Gastroesophageal sphincter (tissue), 4 donors: ENCODE data around the gene CDKAL1. TPM values are rescaled to one million over a fixed set of nuclear protein-coding genes. Genes with fewer than 3 reads are reported as not detected.

Source experiments
- ATAC-seq: fragments of 150-250 bp; one replicate; pipeline ENCODE4 v1.9.1; 2016; ENCODE audit warnings: mild to moderate bottlenecking, moderate library complexity
- H3K27ac ChIP-seq, 4 donors: fragments of 200-600 bp; sonication (generic) in 3 of 4; 1 replicate in 3 of 4; 2 replicates in 1 of 4; pipeline ENCODE4 v1.5.1; 2016 to 2019
- H3K27me3 ChIP-seq: fragments of 200-600 bp; sonication (generic); one replicate; pipeline ENCODE4 v1.5.1; 2019
- H3K36me3 ChIP-seq, 2 donors: fragments of 200-600 bp; sonication (generic); one replicate each; pipeline ENCODE4 v1.5.1; 2019; ENCODE audit warnings: control low read depth in 1 of 2
- H3K4me1 ChIP-seq, 3 donors: fragments of 200-600 bp; sonication (generic); 1 replicate in 2 of 3; 2 replicates in 1 of 3; pipeline ENCODE4 v1.5.1; 2016 to 2019; ENCODE audit warnings: control low read depth in 2 of 3
- H3K4me3 ChIP-seq, 2 donors: fragments of 200-600 bp; sonication (generic); one replicate each; pipeline ENCODE4 v1.5.1; 2019; ENCODE audit warnings: mild to moderate bottlenecking in 1 of 2, moderate library complexity in 1 of 2
- H3K9me3 ChIP-seq, 3 donors: fragments of 200-600 bp; sonication (generic); one replicate each; pipeline ENCODE4 v1.5.1; 2017 to 2019; ENCODE audit warnings: control low read depth in 2 of 3
- CTCF ChIP-seq, 4 experiments: fragments of 200-600 bp in 2 of 4; fragments of 450-650 bp in 2 of 4; sonication (generic) in 1 of 4; IDR thresholded peaks; one replicate each; pipeline ENCODE4 v1.5.1; 2017 to 2019; ENCODE audit warnings: antibody characterized with exemption in 4 of 4, mild to moderate bottlenecking in 2 of 4, moderate library complexity in 2 of 4
- EP300 ChIP-seq: sonication (generic); formaldehyde crosslinking; IDR thresholded peaks from one replicate; pipeline ENCODE4 v1.6.1; 2017; ENCODE audit warnings: antibody characterized with exemption, mild to moderate bottlenecking
- POLR2A ChIP-seq, 2 donors: fragments of 450-650 bp; IDR thresholded peaks; one replicate each; pipeline ENCODE4 v1.6.1; 2017; ENCODE audit warnings: antibody characterized with exemption in 2 of 2, mild to moderate bottlenecking in 2 of 2, moderate library complexity in 1 of 2
- POLR2AphosphoS5 ChIP-seq: sonication (generic); formaldehyde crosslinking; IDR thresholded peaks from one replicate; pipeline ENCODE4 v1.6.1; 2017; ENCODE audit warnings: antibody characterized with exemption
- WGBS, 2 donors: methylation state at CpG; one replicate each; pipeline ENCODE4 v1.1.5; 2018; ENCODE audit warnings: low coverage in 1 of 2; 5-methylcytosine and 5-hydroxymethylcytosine counted together
- total RNA-seq, 4 donors: library from RNA; depleted of rRNA; stranded (reverse); fragments of >200 nt; gene quantifications; one replicate each; pipeline ENCODE4 v1.1.0, GENCODE V29; 2016

Gene CDKAL1
- total RNA-seq, 4 donors from 2014 or later = 10.9 to 17.9 (median 15.0) TPM

- peaks cover 3 to 14% of the 10 kb centered on the region in 2 donors for H3K36me3 ChIP-seq
- H3K27ac ChIP-seq = no peak overlapping the region
- ATAC-seq = no peak
- no peaks in the 10 kb centered on the region for H3K27me3 ChIP-seq
- peaks cover 0 to 6% (median 0%) of the 10 kb centered on the region in 3 donors for H3K4me1 ChIP-seq
- no peak overlapping the region for H3K4me3 ChIP-seq
- no peaks in the 10 kb centered on the region for H3K9me3 ChIP-seq
- TF ChIP-seq POLR2A (IDR thresholded peaks at IDR 0.05) (no peak), POLR2AphosphoS5 (no peak), CTCF (IDR thresholded peaks at IDR 0.05) (no peak), EP300 (no peak)
- 68 to 71% methylated on average over 5 of the region's 5 CpGs for WGBS, 2 donors
Measured at GRCh38 chr6:20952699-20953474, 418.6 kb downstream of the CDKAL1 start.

GRCh38 chr6:20954315-20954714 lies 420.1 kb downstream of the CDKAL1 start:
- TF ChIP-seq EP300 = no peak
- no peak for ATAC-seq
- Histone ChIP-seq H3K4me3 (no peak overlapping the region), H3K36me3 (peaks cover 3 to 20% of the 10 kb centered on the region in 2 donors), H3K4me1 (peaks cover 0 to 6% (median 0%) of the 10 kb centered on the region in 3 donors), H3K27ac (no peak overlapping the region), H3K27me3 (no peaks in the 10 kb centered on the region), H3K9me3 (no peaks in the 10 kb centered on the region)
- WGBS, 2 donors = 67 to 74% methylated on average over 2 of the region's 2 CpGs

GRCh38 chr6:20955131-20955530 lies 420.9 kb downstream of the CDKAL1 start:
- Histone ChIP-seq H3K27ac (no peak overlapping the region), H3K9me3 (no peaks in the 10 kb centered on the region), H3K4me3 (no peak overlapping the region), H3K27me3 (no peaks in the 10 kb centered on the region), H3K36me3 (peaks cover 3 to 20% of the 10 kb centered on the region in 2 donors), H3K4me1 (peaks cover 0 to 6% (median 0%) of the 10 kb centered on the region in 3 donors)
- WGBS, 2 donors = 92 to 93% methylated on average over 2 of the region's 2 CpGs
- TF ChIP-seq POLR2AphosphoS5 (no peak), EP300 (no peak), POLR2A (IDR thresholded peaks at IDR 0.05) (no peak), CTCF (IDR thresholded peaks at IDR 0.05) (no peak)
- ATAC-seq = no peak

GRCh38 chr6:20955751-20956150 lies 421.5 kb downstream of the CDKAL1 start:
- ATAC-seq = no peak
- 98 to 100% methylated on average over 2 to 4 of the region's 4 CpGs for WGBS, 2 donors
- TF ChIP-seq CTCF (IDR thresholded peaks at IDR 0.05) = no peak
- TF ChIP-seq EP300 = no peak
- no peak for TF ChIP-seq POLR2AphosphoS5
- no peak for TF ChIP-seq POLR2A (IDR thresholded peaks at IDR 0.05)

GRCh38 chr6:20960067-20960466 lies 425.8 kb downstream of the CDKAL1 start:
- H3K36me3 ChIP-seq = peaks cover 3 to 19% of the 10 kb centered on the region in 2 donors
- H3K27ac ChIP-seq = no peak overlapping the region
- TF ChIP-seq EP300 (no peak), POLR2A (IDR thresholded peaks at IDR 0.05) (no peak), CTCF (IDR thresholded peaks at IDR 0.05) (no peak), POLR2AphosphoS5 (no peak)
- no peaks in the 10 kb centered on the region for H3K9me3 ChIP-seq
- no peaks in the 10 kb centered on the region for H3K27me3 ChIP-seq
- ATAC-seq = no peak
- 98 to 100% methylated on average over 5 of the region's 5 CpGs for WGBS, 2 donors
- no peak overlapping the region for H3K4me3 ChIP-seq
- H3K4me1 ChIP-seq = no peaks in the 10 kb centered on the region

More at GRCh38 chr6:20955751-20956150, 421.5 kb downstream of the CDKAL1 start:
- Histone ChIP-seq H3K4me3 (no peak overlapping the region), H3K4me1 (peaks cover 0 to 6% (median 0%) of the 10 kb centered on the region in 3 donors), H3K9me3 (no peaks in the 10 kb centered on the region), H3K27me3 (no peaks in the 10 kb centered on the region), H3K36me3 (peaks cover 3 to 20% of the 10 kb centered on the region in 2 donors), H3K27ac (no peak overlapping the region)
